IPS-NIHi11 (cell line): ENCODE measurements around the gene SLC39A9.

Source experiments
- DNase-seq: peaks from one replicate; pipeline ENCODE4 v3.0.0; 2012; ENCODE audit warnings: mixed read lengths, low spot score

Gene SLC39A9

DNA sequence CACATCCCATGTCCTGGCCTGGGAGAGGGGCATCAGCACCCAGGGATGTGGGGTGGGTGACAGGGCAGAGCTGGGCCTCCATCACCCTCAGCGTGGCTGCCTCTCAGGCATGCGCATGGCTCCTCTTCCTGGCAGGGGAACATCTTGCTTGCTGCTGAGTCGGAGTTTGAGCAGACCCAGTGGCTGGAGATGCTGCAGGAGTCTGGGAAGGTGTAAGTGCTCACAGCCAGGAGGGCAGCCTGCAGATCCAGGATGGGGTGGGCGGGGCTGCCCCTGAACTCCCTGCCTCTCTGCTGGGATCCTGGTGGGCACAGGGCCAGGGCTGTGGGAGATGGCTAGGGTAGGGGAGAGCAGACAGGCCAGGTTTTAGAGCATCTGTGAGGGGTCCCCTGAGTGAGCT is 102.2 kb downstream of the SLC39A9 start:
- no peak for DNase-seq

DNA sequence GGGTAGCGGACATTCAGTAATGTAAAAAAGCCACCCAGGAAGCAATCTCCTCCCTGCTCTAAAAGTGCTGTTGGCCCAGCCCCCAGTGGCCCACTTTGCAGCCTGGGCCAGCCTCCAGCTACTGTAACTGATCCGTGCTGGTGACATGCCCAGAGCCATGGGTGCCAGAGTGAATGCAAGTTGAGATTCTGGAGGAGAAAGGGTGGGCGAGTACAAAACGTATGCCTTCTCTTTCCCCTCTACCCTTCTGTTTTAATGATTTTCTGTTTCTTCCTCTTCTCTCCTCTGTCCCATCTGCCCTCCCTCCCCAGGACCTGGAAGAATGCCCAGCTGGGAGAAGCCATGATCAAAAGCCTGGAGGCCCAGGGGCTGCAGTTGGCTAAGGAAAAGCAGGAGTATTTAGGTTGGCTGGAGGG is 102.9 kb downstream of the SLC39A9 start:
- no peak for DNase-seq

DNA sequence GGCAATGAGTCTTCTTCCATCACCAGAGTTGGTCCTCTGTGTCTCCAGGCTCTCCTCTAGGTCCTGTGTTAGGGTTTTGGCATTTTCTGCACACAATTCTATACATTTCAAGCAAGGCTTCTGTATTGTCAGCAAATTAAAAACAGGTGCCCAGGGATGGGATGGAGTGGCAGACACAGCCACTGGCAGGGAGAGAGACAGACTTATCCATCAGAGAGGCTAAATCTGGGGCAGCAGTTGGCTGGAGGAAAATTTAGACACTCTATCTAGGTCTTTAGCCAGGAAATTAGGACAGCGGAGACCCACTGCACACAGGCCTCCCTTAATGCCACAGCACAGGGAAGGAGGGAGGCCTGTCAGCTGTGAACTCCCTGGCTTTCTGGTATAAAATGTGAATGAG is 106.3 kb downstream of the SLC39A9 start:
- DNase-seq = no peak

DNA sequence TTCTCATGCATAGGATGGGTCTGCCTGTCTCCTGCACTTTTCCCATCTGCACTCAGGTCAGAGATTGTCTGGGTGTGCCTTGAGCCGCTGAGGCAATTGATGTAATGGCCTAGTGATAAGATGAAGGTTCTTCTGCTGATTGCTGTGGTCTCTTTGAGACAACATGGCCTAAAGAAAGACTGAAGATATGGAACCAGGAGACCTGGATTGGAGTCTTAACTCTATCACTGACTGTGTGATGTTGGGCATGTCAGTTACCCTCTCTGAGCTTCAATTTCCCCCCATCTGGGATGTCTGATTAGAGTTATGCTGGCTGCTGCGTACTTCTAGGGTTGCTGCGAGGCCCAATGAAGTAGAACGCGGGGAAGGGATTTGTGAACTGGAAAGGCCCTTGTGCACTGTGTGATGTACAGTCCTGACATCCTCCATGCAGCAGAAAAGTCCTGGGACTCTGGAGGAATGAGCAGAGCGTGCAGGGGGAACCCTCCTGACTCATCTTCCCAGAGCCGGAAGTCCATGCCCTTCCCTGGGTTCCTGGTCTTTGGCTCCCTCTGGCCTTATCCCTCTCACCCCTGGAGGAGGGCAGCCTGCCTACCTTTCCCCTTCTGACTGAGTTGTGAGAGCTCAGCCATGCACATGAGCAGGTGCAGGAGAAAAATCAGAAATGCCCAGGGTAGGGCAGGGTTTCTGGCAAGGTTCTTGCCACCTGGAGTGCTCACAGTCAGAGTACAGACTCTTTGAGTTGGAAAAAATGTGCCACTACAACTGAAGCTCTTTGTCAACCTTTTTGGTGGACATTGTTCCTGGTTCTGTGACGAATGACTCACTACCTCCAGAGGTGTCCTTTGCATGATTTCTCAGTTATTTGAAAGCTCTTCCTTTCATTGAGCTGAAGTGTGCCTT is 107.1 kb downstream of the SLC39A9 start:
- no peak for DNase-seq

DNA sequence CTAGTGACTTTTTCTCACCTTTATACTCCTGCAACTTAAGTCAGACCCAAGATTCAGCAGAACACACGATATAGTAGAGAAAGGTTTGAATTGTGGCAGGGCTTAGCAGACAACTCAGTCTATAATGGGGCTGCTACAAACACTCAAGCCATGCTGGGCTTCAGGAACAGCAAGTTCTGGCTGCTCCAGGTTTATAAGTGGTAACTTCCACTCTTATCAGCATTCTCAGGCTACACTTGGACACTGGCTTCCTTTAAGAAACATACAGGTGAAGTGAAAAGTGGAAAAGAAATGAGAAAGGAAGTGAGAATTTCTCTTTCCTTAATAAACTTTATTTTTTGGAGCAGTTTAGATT is 107.7 kb downstream of the SLC39A9 start:
- DNase-seq = no peak
